Right cardiac atrium (tissue), 5 donors: ENCODE results near the gene FCMR. TPM values are rescaled to one million over a fixed set of nuclear protein-coding genes. Genes with fewer than 3 reads are reported as not detected.
"Not testable (repeated sequence)": the region's sequence is repeated elsewhere in the genome, so short reads cannot be mapped to it uniquely, and the experiment has no call there.

Source experiments
- ATAC-seq, 2 donors: fragments of 200-7000 bp; cut with Tn5 transposase; one replicate each; pipeline versions ENCODE4 v1.8.0 to v1.9.1; 2020; ENCODE audit warnings: moderate library complexity in 2 of 2, mild to moderate bottlenecking in 1 of 2
- DNase-seq, 3 donors: peaks; one replicate each; pipeline ENCODE4 v3.0.0-alpha.2; 2020
- H3K27ac ChIP-seq: one replicate; pipeline ENCODE4 v1.5.1; 2013; ENCODE audit warnings: mild to moderate bottlenecking, low read length, control low read depth, moderate library complexity
- H3K27me3 ChIP-seq: one replicate; pipeline ENCODE4 v1.6.1; 2013; ENCODE audit not compliant: control insufficient read depth, insufficient read depth
- H3K4me1 ChIP-seq: one replicate; pipeline ENCODE4 v1.6.1; 2013; ENCODE audit warnings: low read length; ENCODE audit not compliant: control insufficient read depth, insufficient read depth
- H3K4me3 ChIP-seq: one replicate; pipeline ENCODE4 v1.5.1; 2013; ENCODE audit warnings: low read length, control low read depth
- H3K9me3 ChIP-seq: one replicate; pipeline ENCODE4 v1.6.1; 2013; ENCODE audit warnings: low read length; ENCODE audit not compliant: control insufficient read depth
- WGBS: extraction: QIAGEN DNeasy Blood & Tissue Kit; methylation state at CpG from one replicate; pipeline ENCODE4 v1.1.7; 2013; 5-methylcytosine and 5-hydroxymethylcytosine counted together
- intact Hi-C, 4 donors: fragments of 100-400 bp; cut with DNase I; formaldehyde crosslinking; loops; one replicate each; pipeline versions ENCODE4 v1.11.0 to v1.14.0; 2022 to 2023
- polyA plus RNA-seq: library from polyadenylated mRNA; stranded (reverse); fragments of 200-250 nt; gene quantifications from one replicate; pipeline ENCODE4 v1.2.3, GENCODE V29; 2013
- total RNA-seq, 4 donors: library from RNA; stranded (reverse); fragmentation: NEBNext Ultra II Directional; extraction: Animal tissue kit (Norgen Biotek cat#: 25700); gene quantifications; one replicate each; pipeline ENCODE4 v1.2.1, GENCODE V29; 2021
- donor health status: healthy with polysubstance abuse.
- donor health status: DM: no; HTN: yes; CAD: no.
- donor health status: DM: no; HTN: no; CAD: no.
- donor health status: DM: no; HTN: yes; CAD: no; lungs with severe emphysema.
- donor health status: DM: yes; HTN: yes; CAD: no.

The FCMR gene
- total and polyA plus RNA-seq, 5 donors = 0.81 to 2.7 (median 1.8) TPM

- intact Hi-C loops = no loop called here
- 73% methylated on average over 8 of the region's 8 CpGs for WGBS
- H3K9me3 ChIP-seq = no peaks in the 10 kb centered on the region
- no peak overlapping the region for H3K4me3 ChIP-seq
- no peaks in the 10 kb centered on the region for H3K27me3 ChIP-seq
- ATAC-seq (no peak), DNase-seq (peak in 1 of 3 donors; percentile 73)
- no peaks in the 10 kb centered on the region for H3K4me1 ChIP-seq
- no peak overlapping the region for H3K27ac ChIP-seq
Measured at GRCh38 chr1:206933333-206933945, 11.7 kb upstream of the FCMR start.

- peak in 1 of 2 donors; percentile 17 for ATAC-seq
- WGBS = 54% methylated on average over 8 of the region's 8 CpGs
- H3K27ac ChIP-seq = no peak overlapping the region
- H3K9me3 ChIP-seq = no peaks in the 10 kb centered on the region
- no peaks in the 10 kb centered on the region for H3K4me1 ChIP-seq
- intact Hi-C loops = no loop called here
- no peaks in the 10 kb centered on the region for H3K27me3 ChIP-seq
- H3K4me3 ChIP-seq = no peak overlapping the region
- DNase-seq = no peak
Measured at GRCh38 chr1:206932177-206932576, 10.4 kb upstream of the FCMR start.

- intact Hi-C loops = no loop called here
- Histone ChIP-seq H3K27me3 (no peaks in the 10 kb centered on the region), H3K9me3 (no peaks in the 10 kb centered on the region), H3K27ac (no peak overlapping the region), H3K4me3 (no peak overlapping the region), H3K4me1 (no peaks in the 10 kb centered on the region)
- WGBS = 81% methylated on average over 6 of the region's 6 CpGs
- ATAC-seq (no peak), DNase-seq (no peak)
Measured at GRCh38 chr1:206931709-206932108, 10.0 kb upstream of the FCMR start.

DNA sequence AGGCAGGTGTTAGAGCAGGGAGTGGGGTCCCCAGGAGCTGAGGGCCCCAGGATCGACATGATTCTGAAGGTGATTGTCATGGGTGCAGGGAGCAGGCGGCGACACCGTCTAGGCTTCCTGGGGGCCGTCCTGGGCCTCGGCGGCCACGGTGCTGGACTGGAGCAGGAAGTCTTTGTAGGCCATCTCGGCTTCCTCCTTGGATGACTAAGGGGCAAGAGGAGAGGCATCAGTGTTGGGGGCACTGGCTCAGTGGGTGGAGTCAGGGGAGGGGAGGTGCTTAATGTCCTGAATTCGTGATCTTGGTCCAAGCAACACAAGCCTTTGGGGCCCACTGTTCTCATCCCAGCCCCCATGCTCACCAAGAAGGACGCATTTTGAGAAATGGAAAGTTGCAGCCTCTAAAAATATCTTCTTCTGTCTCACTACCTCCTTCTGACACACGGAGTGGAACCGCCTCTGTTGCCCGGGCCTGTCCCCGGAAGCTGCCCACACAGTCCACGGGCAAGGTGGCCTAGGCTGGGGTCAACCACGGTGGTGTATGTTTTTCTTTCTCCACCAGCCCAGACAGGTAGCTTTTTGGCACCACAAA, 8.6 kb upstream of the FCMR start:
- DNase-seq (no peak), ATAC-seq (no peak)
- Histone ChIP-seq H3K4me1 (no peaks in the 10 kb centered on the region), H3K4me3 (no peak overlapping the region), H3K27ac (no peak overlapping the region), H3K27me3 (no peaks in the 10 kb centered on the region), H3K9me3 (no peaks in the 10 kb centered on the region)
- intact Hi-C loops = no loop called here
- WGBS = 74% methylated on average over 17 of the region's 17 CpGs

DNA sequence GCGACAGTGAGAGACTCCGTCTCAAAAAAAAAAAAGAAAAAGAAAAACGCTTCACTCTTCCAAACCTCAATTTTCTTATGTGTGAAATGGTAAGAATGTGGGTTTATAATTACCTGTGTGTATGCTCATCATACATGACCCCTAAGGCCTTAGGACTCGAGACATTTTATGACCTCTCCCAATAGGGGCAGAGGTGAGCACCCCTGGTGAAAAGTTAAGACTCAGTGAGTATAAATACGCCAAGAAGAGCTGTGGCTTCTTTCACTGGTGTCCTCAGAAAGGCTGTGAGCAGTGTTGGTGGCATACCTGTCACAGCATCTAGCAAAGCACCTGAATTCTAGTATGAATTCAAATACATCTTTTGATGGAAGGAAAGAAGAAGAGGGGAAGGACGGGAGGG, 7.8 kb upstream of the FCMR start:
- intact Hi-C loops = no loop called here

GRCh38 chr1:206926286-206926685, 4.5 kb upstream of the FCMR start:
- no peak overlapping the region for H3K27ac ChIP-seq
- intact Hi-C loops = no loop called here
- DNase-seq (no peak), ATAC-seq (no peak)
- no peaks in the 10 kb centered on the region for H3K9me3 ChIP-seq
- H3K27me3 ChIP-seq = no peaks in the 10 kb centered on the region
- no peaks in the 10 kb centered on the region for H3K4me1 ChIP-seq
- no peak overlapping the region for H3K4me3 ChIP-seq
- WGBS = 70% methylated on average over 2 of the region's 2 CpGs

More for the DNA sequence above, 7.8 kb upstream of the FCMR start:
- ATAC-seq (no peak), DNase-seq (no peak)
- no peaks in the 10 kb centered on the region for H3K27me3 ChIP-seq
- 89% methylated on average over 6 of the region's 6 CpGs for WGBS
- no peak overlapping the region for H3K27ac ChIP-seq
- H3K4me3 ChIP-seq = no peak overlapping the region
- no peaks in the 10 kb centered on the region for H3K4me1 ChIP-seq
- no peaks in the 10 kb centered on the region for H3K9me3 ChIP-seq

DNA sequence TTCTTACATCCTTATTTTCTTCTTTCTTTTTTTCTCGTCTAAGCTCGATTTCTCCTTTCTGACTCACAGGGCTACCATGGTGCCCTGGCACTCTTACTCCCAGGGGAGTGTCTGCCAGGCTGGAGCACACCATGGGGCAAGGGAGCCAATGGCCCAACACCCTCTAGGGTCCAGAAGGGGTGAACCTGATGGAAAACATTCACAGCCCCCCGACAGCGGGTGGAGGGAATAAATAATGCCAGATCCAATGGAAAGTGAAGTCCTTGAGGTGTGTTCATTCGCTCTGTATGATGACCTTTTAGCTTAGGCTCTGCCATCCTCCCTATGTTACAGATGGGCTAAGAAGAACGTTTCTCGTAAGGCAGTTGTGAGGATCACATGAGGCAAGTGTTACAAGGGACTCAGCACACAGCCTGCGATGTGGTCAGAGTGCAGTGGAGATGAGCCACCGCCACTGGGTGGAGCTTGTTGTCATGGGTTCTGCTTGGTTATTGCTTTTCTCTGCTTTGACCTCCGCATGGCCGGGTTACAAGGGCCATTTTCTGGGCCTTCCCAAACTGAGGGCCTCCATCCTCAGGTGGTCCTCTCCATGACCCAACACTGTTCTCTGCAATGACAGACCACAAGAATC, 3.5 kb upstream of the FCMR start:
- Histone ChIP-seq H3K9me3 (no peaks in the 10 kb centered on the region), H3K27ac (no peak overlapping the region), H3K4me3 (no peak overlapping the region), H3K4me1 (no peaks in the 10 kb centered on the region), H3K27me3 (no peaks in the 10 kb centered on the region)
- DNase-seq = peak; percentile 30 to 74 (median 67)
- intact Hi-C loops = no loop called here
- 79% methylated on average over 11 of the region's 11 CpGs for WGBS
- peak; percentile 36 to 46 for ATAC-seq

DNA sequence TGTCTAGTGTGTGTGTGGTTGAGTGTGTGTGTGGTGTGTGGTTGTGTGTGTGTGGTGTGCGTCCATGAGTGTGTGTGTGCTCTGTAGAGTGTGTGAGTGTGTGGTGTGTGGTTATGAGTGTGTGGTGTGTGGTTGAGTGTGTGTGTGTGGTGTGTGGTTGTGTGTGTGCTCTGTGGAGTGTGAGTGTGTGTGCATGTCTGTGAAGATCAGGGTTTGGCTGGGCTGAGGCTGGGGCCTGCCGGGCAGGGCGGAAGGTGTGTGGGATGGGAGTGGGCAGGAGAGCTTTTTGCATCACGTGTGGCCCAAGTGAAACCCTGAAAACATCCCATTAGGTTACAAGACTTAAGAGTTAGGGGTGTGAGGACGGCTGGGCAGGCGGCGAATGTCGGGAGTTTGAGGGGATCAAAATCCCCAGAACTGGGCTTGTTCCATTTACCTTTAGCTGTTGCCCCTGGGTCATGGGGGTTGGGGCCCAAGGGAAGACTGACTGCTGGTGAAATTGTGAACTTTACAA, 2.9 kb upstream of the FCMR start:
- H3K4me3 ChIP-seq = no peak overlapping the region
- no peak for DNase-seq
- H3K27ac ChIP-seq = no peak overlapping the region
- H3K9me3 ChIP-seq = no peaks in the 10 kb centered on the region
- intact Hi-C loops = no loop called here
- no peak for ATAC-seq
- no peaks in the 10 kb centered on the region for H3K4me1 ChIP-seq
- no peaks in the 10 kb centered on the region for H3K27me3 ChIP-seq
- WGBS = 83% methylated on average over 8 of the region's 8 CpGs

DNA sequence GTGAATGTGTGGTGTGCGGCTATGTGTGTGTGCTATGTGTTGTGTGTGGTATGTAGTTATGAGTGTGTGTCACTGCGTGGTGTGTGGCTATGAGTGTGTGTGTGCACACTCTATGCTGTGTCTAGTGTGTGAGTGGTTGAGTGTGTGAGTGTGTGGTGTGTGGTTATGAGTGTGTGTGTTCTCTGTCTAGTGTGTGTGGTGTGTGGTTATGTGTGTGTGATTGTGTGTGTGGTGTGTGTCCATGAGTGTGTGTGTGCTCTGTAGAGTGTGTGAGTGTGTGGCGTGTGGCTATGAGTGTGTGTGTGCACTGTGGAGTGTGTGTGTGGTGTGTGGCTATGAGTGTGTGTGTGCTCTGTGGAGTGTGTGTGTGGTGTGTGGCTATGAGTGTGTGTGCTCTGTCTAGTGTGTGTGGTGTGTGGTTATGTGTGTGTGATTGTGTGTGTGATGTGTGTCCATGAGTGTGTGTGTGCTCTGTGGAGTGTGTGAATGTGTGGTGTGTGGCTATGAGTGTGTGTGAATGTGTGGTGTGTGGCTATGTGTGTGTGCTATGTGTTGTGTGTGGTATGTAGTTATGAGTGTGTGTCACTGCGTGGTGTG, 2.3 kb upstream of the FCMR start:
- H3K4me1 ChIP-seq, H3K4me3 ChIP-seq, DNase-seq, intact Hi-C loops, H3K9me3 ChIP-seq, H3K27me3 ChIP-seq, H3K27ac ChIP-seq: not testable (repeated sequence)
- peak; percentile 47 to 52 for ATAC-seq
- 97% methylated on average over 4 of the region's 4 CpGs for whole genome bisulfite sequencing

GRCh38 chr1:206923009-206923960, 1.5 kb upstream of the FCMR start:
- 64% methylated on average over 12 of the region's 12 CpGs for WGBS
- ATAC-seq = peak in 1 of 2 donors; percentile 20
- H3K4me1 ChIP-seq = no peaks in the 10 kb centered on the region
- intact Hi-C loops = no loop called here
- no peaks in the 10 kb centered on the region for H3K9me3 ChIP-seq
- H3K27me3 ChIP-seq = no peaks in the 10 kb centered on the region
- no peak overlapping the region for H3K27ac ChIP-seq
- no peak overlapping the region for H3K4me3 ChIP-seq
- no peak for DNase-seq
